Nephron (organoid): ENCODE data around the gene MAS1L.

Source experiments
- H3K27ac Mint-ChIP-seq, 3 experiments: 2 replicates each; pipeline ENCODE4 v1.8.0; 2020; ENCODE audit warnings: mixed read lengths in 3 of 3, mild to moderate bottlenecking in 2 of 3, moderate library complexity in 1 of 3
- H3K27me3 Mint-ChIP-seq: 2 replicates; pipeline ENCODE4 v1.8.0; 2021; ENCODE audit warnings: low read depth, mild to moderate bottlenecking, moderate library complexity, mixed read lengths
- H3K36me3 Mint-ChIP-seq: 2 replicates; pipeline ENCODE4 v1.8.0; 2020; ENCODE audit warnings: low read depth, mixed read lengths
- H3K4me1 Mint-ChIP-seq: 2 replicates; pipeline ENCODE4 v1.8.0; 2020; ENCODE audit warnings: mixed read lengths
- H3K4me3 Mint-ChIP-seq, 3 experiments: 2 replicates each; pipeline ENCODE4 v1.8.0; 2020; ENCODE audit warnings: mild to moderate bottlenecking in 3 of 3, mixed read lengths in 3 of 3, moderate library complexity in 2 of 3
- H3K9me3 Mint-ChIP-seq: 2 replicates; pipeline ENCODE4 v1.8.0; 2020; ENCODE audit warnings: mixed read lengths
- CTCF ChIP-seq, 3 experiments: fragments of 200-600 bp; sonication (generic); IDR thresholded peaks; one replicate each; pipeline ENCODE4 v1.5.0; 2021; ENCODE audit warnings: antibody characterized with exemption in 3 of 3; ENCODE audit not compliant: unreplicated experiment in 3 of 3

MAS1L gene

GRCh38 chr6:29483186-29483585 is 4.6 kb downstream of the MAS1L start:
- Mint-ChIP-seq H3K4me1 (no peaks in the 10 kb centered on the region), H3K36me3 (no peaks in the 10 kb centered on the region), H3K27me3 (no peaks in the 10 kb centered on the region), H3K9me3 (peaks cover 7% of the 10 kb centered on the region), H3K27ac (no peak overlapping the region), H3K4me3 (no peak overlapping the region)
- TF ChIP-seq CTCF (IDR thresholded peaks at IDR 0.05; ENCODE audit: unreplicated experiment in 3 of 3) = no peak

GRCh38 chr6:29479560-29479959 is 8.2 kb downstream of the MAS1L start:
- no peaks in the 10 kb centered on the region for H3K36me3 Mint-ChIP-seq
- no peak overlapping the region for H3K27ac Mint-ChIP-seq
- H3K4me3 Mint-ChIP-seq = no peak overlapping the region

DNA sequence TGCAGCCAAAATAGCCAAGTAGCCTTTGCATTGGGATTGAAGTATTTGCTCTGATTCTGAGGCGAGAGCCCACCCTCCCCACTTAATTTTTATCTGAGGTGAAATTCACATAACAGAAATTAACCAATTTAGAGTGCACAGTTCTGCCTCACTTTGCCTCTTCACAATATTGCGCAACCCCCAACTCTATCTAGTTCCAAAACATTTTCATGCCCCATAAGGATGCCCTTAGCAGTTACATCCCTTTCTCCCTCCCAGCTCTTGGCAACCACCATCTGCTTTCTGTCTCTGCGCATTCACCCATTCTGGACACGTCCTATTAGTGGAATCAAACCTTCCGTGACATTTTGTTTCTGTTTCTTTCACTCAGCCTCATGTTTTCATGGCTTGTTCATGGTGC is 9.0 kb downstream of the MAS1L start:
- Mint-ChIP-seq H3K4me3 (no peak overlapping the region), H3K27me3 (no peaks in the 10 kb centered on the region), H3K4me1 (no peaks in the 10 kb centered on the region), H3K27ac (no peak overlapping the region), H3K36me3 (no peaks in the 10 kb centered on the region), H3K9me3 (peaks cover 7% of the 10 kb centered on the region)
- no peak for TF ChIP-seq CTCF (IDR thresholded peaks at IDR 0.05; ENCODE audit: unreplicated experiment in 3 of 3)

More at GRCh38 chr6:29479560-29479959, 8.2 kb downstream of the MAS1L start:
- peaks cover 7% of the 10 kb centered on the region for H3K9me3 Mint-ChIP-seq
- H3K4me1 Mint-ChIP-seq = no peaks in the 10 kb centered on the region
- TF ChIP-seq CTCF (IDR thresholded peaks at IDR 0.05; ENCODE audit: unreplicated experiment in 3 of 3) = no peak
- no peaks in the 10 kb centered on the region for H3K27me3 Mint-ChIP-seq

DNA sequence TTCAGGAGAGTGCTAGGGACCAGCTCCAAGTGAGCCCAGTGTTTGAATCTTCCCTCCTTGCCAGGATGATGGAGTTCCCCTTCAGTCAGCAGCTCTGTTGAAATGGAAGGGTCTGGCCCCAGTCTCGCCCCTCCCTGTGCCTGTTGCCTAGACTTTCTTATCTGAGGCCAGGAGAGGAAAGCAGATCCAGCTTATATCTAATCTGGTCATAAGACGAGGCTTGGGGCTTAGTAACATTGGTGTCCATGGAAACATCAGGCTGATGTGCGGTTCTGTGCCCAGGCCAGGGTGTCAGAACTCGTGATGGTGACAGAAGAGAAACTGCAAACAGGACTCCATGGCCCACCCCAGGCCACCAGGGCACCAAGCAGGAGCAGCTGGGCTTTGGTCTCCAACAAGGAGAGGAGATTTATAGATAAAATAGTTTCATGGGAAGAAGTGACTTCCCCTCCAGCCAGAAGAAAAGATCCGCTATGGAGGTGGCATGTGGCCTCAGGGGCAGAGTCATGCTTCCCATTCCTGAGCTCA is 9.8 kb downstream of the MAS1L start:
- peaks cover 7% of the 10 kb centered on the region for H3K9me3 Mint-ChIP-seq

DNA sequence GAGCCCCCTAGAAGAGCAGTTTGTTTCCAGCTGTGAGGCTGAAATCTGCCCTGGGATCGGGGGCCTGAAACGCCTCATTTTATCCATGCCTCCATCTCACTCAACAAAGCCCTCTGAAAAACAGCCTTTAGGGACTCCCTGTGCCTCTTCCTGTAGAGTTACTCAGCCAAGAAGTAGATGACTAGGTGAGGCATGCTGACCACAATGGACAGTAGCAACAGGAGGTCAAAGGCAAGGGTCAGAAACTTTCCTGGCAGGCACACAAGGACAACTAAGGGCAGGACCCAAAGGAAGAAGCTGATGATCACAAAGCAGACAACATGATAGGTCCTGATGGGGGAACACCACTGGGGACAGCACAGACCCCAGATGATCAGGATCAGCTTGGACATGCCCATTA is 12.8 kb downstream of the MAS1L start:
- peaks cover 3% of the 10 kb centered on the region for H3K27me3 Mint-ChIP-seq
- no peaks in the 10 kb centered on the region for H3K36me3 Mint-ChIP-seq
- H3K9me3 Mint-ChIP-seq = peaks cover 3% of the 10 kb centered on the region
- no peak overlapping the region for H3K4me3 Mint-ChIP-seq
- no peak overlapping the region for H3K27ac Mint-ChIP-seq
- H3K4me1 Mint-ChIP-seq = no peaks in the 10 kb centered on the region
- no peak for TF ChIP-seq CTCF (IDR thresholded peaks at IDR 0.05; ENCODE audit: unreplicated experiment in 3 of 3)

More for the DNA sequence above, 9.8 kb downstream of the MAS1L start:
- Mint-ChIP-seq H3K4me3 (no peak overlapping the region), H3K4me1 (no peaks in the 10 kb centered on the region), H3K36me3 (no peaks in the 10 kb centered on the region), H3K27ac (no peak overlapping the region), H3K27me3 (no peaks in the 10 kb centered on the region)
- no peak for TF ChIP-seq CTCF (IDR thresholded peaks at IDR 0.05; ENCODE audit: unreplicated experiment in 3 of 3)

DNA sequence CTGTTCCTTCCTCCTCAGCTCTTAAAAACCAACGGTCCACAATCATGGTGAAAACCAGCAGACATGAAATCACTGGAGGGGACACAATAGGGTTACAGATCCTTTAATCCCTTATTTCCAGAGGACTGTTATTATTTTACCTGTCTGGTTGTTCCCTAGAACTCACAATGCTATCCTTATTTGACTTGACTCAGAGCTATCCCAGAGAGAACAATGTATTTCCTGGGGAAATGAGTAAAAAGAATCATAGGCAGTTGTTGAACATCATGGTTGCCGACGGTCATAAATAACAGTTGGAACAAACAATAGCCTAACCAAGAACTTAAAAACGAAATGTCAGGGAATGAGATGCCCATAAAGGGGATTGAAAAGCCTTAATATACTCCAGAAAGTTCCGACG is 21.5 kb downstream of the MAS1L start:
- H3K27ac Mint-ChIP-seq = no peak overlapping the region
- no peaks in the 10 kb centered on the region for H3K4me1 Mint-ChIP-seq
- H3K4me3 Mint-ChIP-seq = no peak overlapping the region
- H3K9me3 Mint-ChIP-seq = no peaks in the 10 kb centered on the region
- no peak for TF ChIP-seq CTCF (IDR thresholded peaks at IDR 0.05; ENCODE audit: unreplicated experiment in 3 of 3)
- H3K27me3 Mint-ChIP-seq = peaks cover 12% of the 10 kb centered on the region
- H3K36me3 Mint-ChIP-seq = no peaks in the 10 kb centered on the region
